Left ventricle myocardium inferior (tissue), 1 donor: ENCODE results near the gene SLC7A6OS. TPM values are rescaled to one million over a fixed set of nuclear protein-coding genes. Genes with fewer than 3 reads are reported as not detected.

Source experiments
- DNase-seq: peaks from one replicate; pipeline ENCODE4 v3.0.0-alpha.2; 2020
- H3K27ac ChIP-seq: fragments of 200-600 bp; replicated peaks from 2 replicates; pipeline ENCODE4 v1.8.0; 2021
- H3K27me3 ChIP-seq: fragments of 200-600 bp; 2 replicates; pipeline ENCODE4 v1.8.0; 2021; ENCODE audit warnings: low read depth
- H3K36me3 ChIP-seq: fragments of 200-600 bp; 2 replicates; pipeline ENCODE4 v1.8.0; 2021
- H3K4me1 ChIP-seq: fragments of 200-600 bp; 2 replicates; pipeline ENCODE4 v1.8.0; 2021
- H3K4me3 ChIP-seq: fragments of 200-600 bp; 2 replicates; pipeline ENCODE4 v1.8.0; 2021; ENCODE audit warnings: mild to moderate bottlenecking, moderate library complexity
- H3K9me3 ChIP-seq: fragments of 200-600 bp; replicated peaks from 2 replicates; pipeline ENCODE4 v1.8.0; 2021
- CTCF ChIP-seq: fragments of 200-600 bp; IDR thresholded peaks from 2 replicates; pipeline ENCODE4 v1.8.0; 2021; ENCODE audit warnings: antibody characterized with exemption, mild to moderate bottlenecking, borderline replicate concordance
- intact Hi-C: fragments of 100-400 bp; cut with micrococcal nuclease; formaldehyde crosslinking; loops from one replicate; pipeline ENCODE4 v1.11.0; 2022
- total RNA-seq: library from RNA; stranded (reverse); fragmentation: NEBNext Ultra II Directional; extraction: Animal tissue kit (Norgen Biotek cat#: 25700); gene quantifications from one replicate; pipeline ENCODE4 v1.2.1, GENCODE V29; 2021
- donor health status: DM: no; HTN: yes; CAD: no; lungs with severe emphysema.

The SLC7A6OS gene
- total RNA-seq, 1 donor from 2014 or later = 13.6 TPM

GRCh38 chr16:68351991-68352431 lies 41.3 kb upstream of the SLC7A6OS start:
- Histone ChIP-seq H3K27me3 (no peaks in the 10 kb centered on the region), H3K36me3 (peaks cover 99% of the 10 kb centered on the region), H3K4me3 (no peak overlapping the region), H3K4me1 (peaks cover 8% of the 10 kb centered on the region), H3K9me3 (no peaks in the 10 kb centered on the region), H3K27ac (no peak overlapping the region)
- intact Hi-C loops = no loop called here
- TF ChIP-seq CTCF = no peak
- DNase-seq = no peak

GRCh38 chr16:68351463-68351862 lies 40.7 kb upstream of the SLC7A6OS start:
- Histone ChIP-seq H3K9me3 (no peaks in the 10 kb centered on the region), H3K27ac (no peak overlapping the region), H3K36me3 (peaks cover 95% of the 10 kb centered on the region), H3K27me3 (no peaks in the 10 kb centered on the region), H3K4me1 (peaks cover 8% of the 10 kb centered on the region), H3K4me3 (no peak overlapping the region)
- DNase-seq = no peak
- TF ChIP-seq CTCF = no peak
- intact Hi-C loops = no loop called here

- Histone ChIP-seq H3K4me1 (peaks cover 10% of the 10 kb centered on the region), H3K27me3 (no peaks in the 10 kb centered on the region), H3K27ac (no peak overlapping the region), H3K9me3 (no peaks in the 10 kb centered on the region), H3K36me3 (peaks cover 95% of the 10 kb centered on the region), H3K4me3 (no peak overlapping the region)
- DNase-seq = no peak
- no peak for TF ChIP-seq CTCF
- intact Hi-C loops = no loop called here
These were observed 40.1 kb upstream of the SLC7A6OS start for GRCh38 chr16:68350813-68351350.

- Histone ChIP-seq H3K27me3 (no peaks in the 10 kb centered on the region), H3K36me3 (peaks cover 95% of the 10 kb centered on the region), H3K4me1 (peaks cover 20% of the 10 kb centered on the region), H3K9me3 (no peaks in the 10 kb centered on the region), H3K27ac (no peak overlapping the region), H3K4me3 (no peak overlapping the region)
- intact Hi-C loops = no loop called here
- no peak for DNase-seq
- TF ChIP-seq CTCF = no peak
These were observed 39.2 kb upstream of the SLC7A6OS start for GRCh38 chr16:68349838-68350410.

- no peak for TF ChIP-seq CTCF
- H3K4me3 ChIP-seq = no peak overlapping the region
- H3K4me1 ChIP-seq = peaks cover 20% of the 10 kb centered on the region
- H3K27me3 ChIP-seq = no peaks in the 10 kb centered on the region
- intact Hi-C loops = no loop called here
- no peaks in the 10 kb centered on the region for H3K9me3 ChIP-seq
- H3K27ac ChIP-seq = no peak overlapping the region
- DNase-seq = no peak
- peaks cover 86% of the 10 kb centered on the region for H3K36me3 ChIP-seq
These were observed 38.1 kb upstream of the SLC7A6OS start for GRCh38 chr16:68348639-68349445.
